HG02571 (cell line): Measurements from ENCODE around the gene ARFRP1.
A peak's percentile ranks its signal among the peaks of the same experiment; 100 is the strongest.
"Not testable (repeated sequence)": the region's sequence is repeated elsewhere in the genome, so short reads cannot be mapped to it uniquely, and the experiment has no call there.

Source experiments
- ATAC-seq: cut with Tn5 transposase; IDR thresholded peaks from one replicate; pipeline ENCODE4 v1.9.1; 2021; ENCODE audit warnings: mild to moderate bottlenecking, moderate library complexity; ENCODE audit not compliant: unreplicated experiment

The ARFRP1 gene

DNA sequence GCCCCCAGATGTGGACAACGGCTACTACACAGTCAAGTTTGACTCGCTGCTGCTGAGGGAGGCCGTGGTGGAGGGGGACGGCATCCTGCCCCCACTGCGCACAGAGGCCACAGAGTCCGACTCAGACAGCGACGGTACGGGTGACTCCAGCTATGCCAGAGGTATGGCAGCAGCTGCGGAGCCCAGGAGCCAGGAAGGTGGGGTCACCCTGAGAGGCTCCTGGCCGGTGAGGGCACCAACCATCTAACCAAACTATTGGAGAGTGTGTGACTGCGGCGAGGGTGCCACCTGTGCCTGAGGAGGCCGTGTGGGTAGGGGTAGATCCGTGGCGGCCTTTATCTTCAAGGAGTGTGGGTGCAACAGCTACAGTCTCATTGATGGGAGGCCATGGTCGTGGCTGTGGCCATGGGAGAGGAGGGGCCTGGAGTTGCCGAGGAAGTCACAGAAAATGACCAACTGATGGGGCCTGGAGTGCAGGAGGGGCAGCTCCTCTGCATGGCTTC is 25.9 kb upstream of the ARFRP1 start:
- no peak for ATAC-seq

DNA sequence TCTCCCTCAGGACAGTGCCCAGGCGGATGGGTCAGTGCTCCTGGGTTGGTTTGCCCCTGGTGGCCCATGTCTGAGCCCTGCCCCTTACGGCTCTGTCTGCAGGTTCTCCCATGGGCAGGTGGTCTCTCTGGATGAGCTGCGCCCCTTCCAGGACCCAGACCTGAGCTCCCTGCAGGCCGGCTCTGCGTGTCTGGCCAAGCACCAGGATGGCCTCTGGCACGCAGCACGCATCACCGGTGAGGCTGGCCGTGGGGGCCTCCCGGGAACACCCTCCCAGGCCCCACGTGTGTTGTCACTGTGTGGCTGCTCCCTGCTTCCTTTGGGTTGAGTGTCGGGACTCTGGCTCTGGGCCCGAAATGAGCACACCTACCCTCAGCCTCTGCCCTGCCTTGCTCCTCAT is 25.3 kb upstream of the ARFRP1 start:
- ATAC-seq = no peak

GRCh38 chr20:63732118-63733095 is 24.6 kb upstream of the ARFRP1 start:
- no peak for ATAC-seq

DNA sequence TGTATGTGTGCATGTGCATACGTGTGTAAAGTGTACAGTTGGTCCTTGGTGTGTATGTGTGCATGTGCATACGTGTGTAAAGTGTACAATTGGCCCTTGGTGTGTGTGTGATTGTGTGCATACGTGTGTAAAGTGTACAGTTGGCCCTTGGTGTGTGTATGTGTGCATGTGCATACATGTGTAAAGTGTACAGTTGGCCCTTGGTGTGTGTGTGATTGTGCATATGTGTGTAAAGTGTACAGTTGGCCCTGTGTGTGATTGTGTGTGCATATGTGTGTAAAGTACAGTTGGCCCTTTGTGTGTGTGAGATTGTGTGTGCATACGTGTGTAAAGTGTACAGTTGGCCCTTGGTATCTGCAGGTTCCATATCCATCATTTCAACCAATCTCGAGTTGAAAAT is 23.6 kb upstream of the ARFRP1 start:
- no peak for ATAC-seq

GRCh38 chr20:63730189-63730733 is 22.5 kb upstream of the ARFRP1 start:
- ATAC-seq = not testable (repeated sequence)

DNA sequence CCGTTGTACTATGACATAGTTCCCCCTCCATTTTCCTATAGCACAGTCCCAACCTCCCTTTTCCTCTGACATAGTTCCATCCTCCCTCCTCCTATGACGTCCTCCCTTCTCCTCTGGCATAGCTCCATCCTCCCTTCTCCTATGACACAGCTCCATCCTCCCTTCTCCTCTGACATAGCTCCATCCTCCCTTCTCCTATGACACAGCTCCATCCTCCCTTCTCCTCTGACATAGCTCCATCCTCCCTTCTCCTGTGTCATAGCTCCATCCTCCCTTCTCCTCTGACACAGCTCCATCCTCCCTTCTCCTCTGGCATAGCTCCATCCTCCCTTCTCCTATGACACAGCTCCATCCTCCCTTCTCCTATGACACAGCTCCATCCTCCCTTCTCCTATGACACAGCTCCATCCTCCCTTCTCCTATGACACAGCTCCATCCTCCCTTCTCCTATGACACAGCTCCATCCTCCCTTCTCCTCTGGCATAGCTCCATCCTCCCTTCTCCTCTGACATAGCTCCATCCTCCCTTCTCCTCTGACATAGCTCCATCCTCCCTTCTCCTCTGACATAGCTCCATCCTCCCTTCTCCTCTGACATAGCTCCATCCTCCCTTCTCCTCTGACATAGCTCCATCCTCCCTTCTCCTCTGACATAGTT is 15.3 kb upstream of the ARFRP1 start:
- ATAC-seq = not testable (repeated sequence)

GRCh38 chr20:63718996-63719395 is 11.2 kb upstream of the ARFRP1 start:
- ATAC-seq = no peak

DNA sequence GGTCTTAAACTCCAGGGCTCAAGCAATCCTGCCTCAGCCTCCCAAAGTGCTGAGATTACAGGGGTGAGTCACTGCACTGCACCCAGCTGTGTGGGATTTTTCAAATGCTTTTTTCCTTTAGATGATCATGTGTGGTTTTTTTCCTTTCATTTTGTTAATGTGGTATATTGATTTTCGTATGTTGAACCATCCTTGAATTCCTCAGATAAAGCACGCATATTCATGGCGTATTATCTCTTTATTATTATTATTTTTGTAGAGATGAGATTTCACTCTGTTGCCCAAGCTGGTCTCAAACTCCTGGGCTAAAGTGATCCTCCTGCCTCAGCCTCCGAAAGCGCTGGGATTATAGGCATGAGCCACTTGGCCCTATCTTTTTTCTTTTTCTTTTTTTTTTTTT is 7.1 kb upstream of the ARFRP1 start:
- no peak for ATAC-seq

DNA sequence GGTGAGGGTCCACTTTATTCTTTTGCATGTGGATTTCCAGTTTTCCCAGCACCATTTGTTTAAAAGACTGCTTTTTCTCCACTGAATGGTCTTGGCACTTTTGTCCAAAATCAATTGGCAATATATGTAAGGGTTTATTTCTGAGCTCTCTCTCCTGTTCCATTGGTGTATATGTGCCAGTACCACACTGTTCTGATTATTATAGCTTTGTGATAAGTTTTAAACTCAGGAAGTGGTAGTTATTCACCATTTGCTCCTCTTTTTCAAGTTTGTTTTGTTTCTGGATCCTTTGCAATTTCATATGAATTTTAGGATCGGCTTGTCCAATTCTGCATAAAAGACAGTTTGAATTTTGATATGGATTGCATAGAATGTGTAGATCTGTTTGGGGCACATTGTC is 4.4 kb upstream of the ARFRP1 start:
- ATAC-seq = no peak

DNA sequence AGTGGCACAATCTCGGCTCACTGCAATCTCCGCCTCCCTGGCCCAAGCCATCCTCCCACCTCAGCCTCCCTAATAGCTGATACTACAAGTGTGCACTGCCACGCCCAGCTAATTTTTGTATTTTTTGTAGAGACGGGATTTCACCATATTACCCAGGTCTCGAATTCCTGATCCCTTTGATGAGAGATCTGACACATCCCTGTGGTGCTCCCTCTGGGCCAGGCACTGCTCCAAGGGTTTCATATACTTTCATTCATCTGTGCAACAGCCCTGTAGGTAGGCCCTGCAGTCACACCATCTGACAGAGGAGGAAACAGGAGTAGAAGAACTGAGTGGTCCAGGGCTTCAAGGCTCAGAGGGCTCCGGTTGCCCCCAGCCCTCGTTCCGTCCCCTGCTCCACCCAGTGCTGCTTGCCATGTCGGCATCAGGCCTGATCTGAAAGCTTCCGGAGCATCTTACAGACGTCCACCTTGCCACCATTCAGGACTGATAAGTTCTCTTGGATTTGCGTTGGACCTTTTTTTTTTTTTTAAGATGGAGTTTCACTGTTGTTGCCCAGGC is 3.4 kb upstream of the ARFRP1 start:
- no peak for ATAC-seq

- no peak for ATAC-seq
Observed at GRCh38 chr20:63709149-63709527, 1.4 kb upstream of the ARFRP1 start.

- peak; percentile 8 for ATAC-seq
Observed at GRCh38 chr20:63708301-63709148, 749 bp upstream of the ARFRP1 start.

GRCh38 chr20:63706852-63707557 is 771 bp downstream of the ARFRP1 start:
- ATAC-seq = peak; percentile 28

- ATAC-seq = no peak
Observed at GRCh38 chr20:63706027-63706695, 1.6 kb downstream of the ARFRP1 start.

GRCh38 chr20:63705232-63706026 is 2.3 kb downstream of the ARFRP1 start:
- ATAC-seq = no peak

DNA sequence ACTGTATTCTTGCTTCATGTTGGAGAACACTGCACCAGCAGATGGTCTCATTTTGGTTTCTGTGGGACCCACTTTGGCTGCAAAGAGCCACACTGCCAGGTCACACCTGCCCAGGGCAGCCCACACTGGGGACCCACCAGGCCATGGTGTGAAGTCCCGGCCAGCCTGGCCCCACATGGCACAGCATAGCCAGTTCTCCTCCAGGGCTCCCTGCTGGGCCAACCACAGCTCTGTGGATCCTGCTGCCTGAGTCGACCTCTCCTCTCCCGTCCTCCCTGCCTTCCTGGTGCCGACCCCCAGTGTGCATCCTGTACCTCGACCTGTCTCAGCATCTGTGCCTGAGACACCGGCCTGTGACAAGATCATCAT is 3.0 kb downstream of the ARFRP1 start:
- no peak for ATAC-seq

DNA sequence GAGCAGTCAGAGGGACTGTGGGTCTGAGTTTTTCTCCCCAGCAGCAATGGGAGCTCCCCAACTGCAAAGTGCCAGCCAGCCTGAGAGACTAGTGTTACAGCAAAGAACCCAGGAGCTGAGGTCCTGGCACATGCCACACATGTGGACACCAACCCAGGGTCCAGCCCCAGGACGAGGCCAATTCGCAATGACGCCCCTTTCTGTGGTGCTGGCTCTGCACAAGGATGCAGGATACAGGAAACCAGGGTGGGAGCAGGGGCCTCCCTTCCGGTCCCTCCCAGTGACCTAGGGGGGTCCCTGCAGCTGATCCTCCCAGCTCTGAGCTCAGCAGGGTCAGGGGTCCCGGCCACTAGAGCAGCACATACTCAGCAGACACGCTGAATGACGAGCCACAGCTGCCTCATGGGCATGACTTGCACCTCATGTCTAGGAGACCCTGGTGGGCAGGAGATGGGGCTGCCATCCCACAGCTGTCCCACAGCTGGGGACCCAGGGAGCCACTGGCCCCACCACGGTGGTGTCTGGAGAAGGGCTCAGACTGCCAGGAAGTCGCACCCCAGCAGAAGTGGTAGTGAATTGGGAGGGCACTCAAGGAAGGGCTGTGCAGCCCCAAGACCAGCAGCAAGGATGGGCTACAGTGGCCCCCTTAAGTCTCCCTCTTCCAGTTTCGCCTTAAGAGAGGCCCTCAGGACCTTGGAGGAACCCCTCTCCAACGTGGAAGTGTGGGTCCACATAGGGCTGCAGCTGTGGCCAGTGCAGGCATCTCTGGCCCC is 3.6 kb downstream of the ARFRP1 start:
- ATAC-seq = no peak

- no peak for ATAC-seq
Observed at GRCh38 chr20:63703471-63703975, 4.3 kb downstream of the ARFRP1 start.
